Activated naive CD8-positive, alpha-beta T cell treated with anti-CD3 and anti-CD28 coated beads, Interleukin-2, amount 10 ng/mL, durations not matched to agents 7 days and 5 days (primary cell): ENCODE data around the gene NRG4. TPM values are rescaled to one million over a fixed set of nuclear protein-coding genes. Genes with fewer than 3 reads are reported as not detected.
"Not testable (repeated sequence)": the region's sequence is repeated elsewhere in the genome, so short reads cannot be mapped to it uniquely, and the experiment has no call there.

Experiments
- ATAC-seq: fragments of 150-1000 bp; cut with Tn5 transposase; one replicate; pipeline ENCODE4 v1.10.0; 2021; ENCODE audit warnings: low read depth, moderate library complexity
- POLR2A ChIA-PET: fragments of 350-600 bp; sonication (Branson Sonifier 250); formaldehyde crosslinking; loops from one replicate; lab custom pipeline; 2021; ENCODE audit warnings: antibody characterized with exemption; lab: Charles Lee
- DNase-seq: peaks from one replicate; pipeline ENCODE4 v3.0.0; 2021
- H3K27ac Mint-ChIP-seq: one replicate; pipeline ENCODE4 v1.8.0; 2022; ENCODE audit warnings: mild to moderate bottlenecking, mixed read lengths
- H3K27me3 Mint-ChIP-seq: one replicate; pipeline ENCODE4 v1.8.0; 2022; ENCODE audit warnings: mild to moderate bottlenecking, moderate library complexity, mixed read lengths
- H3K36me3 Mint-ChIP-seq: one replicate; pipeline ENCODE4 v1.8.0; 2021; ENCODE audit warnings: mild to moderate bottlenecking, mixed read lengths
- H3K4me1 Mint-ChIP-seq: one replicate; pipeline ENCODE4 v1.8.0; 2021; ENCODE audit warnings: mixed read lengths
- H3K4me3 Mint-ChIP-seq: one replicate; pipeline ENCODE4 v1.8.0; 2022; ENCODE audit warnings: mild to moderate bottlenecking, moderate library complexity, mixed read lengths
- H3K9me3 Mint-ChIP-seq: one replicate; pipeline ENCODE4 v1.8.0; 2021; ENCODE audit warnings: mixed read lengths
- total RNA-seq, 2 experiments: library from RNA; stranded (reverse); gene quantifications; one replicate each; pipeline ENCODE4 v1.2.3, GENCODE V29; 2021

NRG4 gene
- total RNA-seq: not detected

- ATAC-seq: no peak
- POLR2A ChIA-PET: no interaction called here
- H3K9me3 Mint-ChIP-seq: peaks cover 8% of the 10 kb centered on the region
- peaks cover 61% of the 10 kb centered on the region for H3K27me3 Mint-ChIP-seq
- DNase-seq: no peak
- H3K4me1 Mint-ChIP-seq: no peaks in the 10 kb centered on the region
- peak within 1 kb of the TSS; percentile 9 for H3K4me3 Mint-ChIP-seq
- no peaks in the 10 kb centered on the region for H3K36me3 Mint-ChIP-seq
- H3K27ac Mint-ChIP-seq: no peak within 1 kb of the TSS
Observed at GRCh38 chr15:76011627-76012551, at the start of gene NRG4. TSS of gene NRG4 (minus strand) at chr15:76012424. CDS start at chr15:76011230, 1,194 bp downstream.

- H3K9me3 Mint-ChIP-seq: no peaks in the 10 kb centered on the region
- H3K27ac Mint-ChIP-seq: no peak overlapping the region
- no peak for DNase-seq
- no peak for ATAC-seq
- POLR2A ChIA-PET: interaction anchor here (2.6 kb wide), 1 partner anchor 78 kb away, joined by 7 read pairs; no protein-coding TSS in a partner anchor
- H3K27me3 Mint-ChIP-seq: peaks cover 80% of the 10 kb centered on the region
- peaks cover 29% of the 10 kb centered on the region for H3K4me1 Mint-ChIP-seq
- no peaks in the 10 kb centered on the region for H3K36me3 Mint-ChIP-seq
- no peak overlapping the region for H3K4me3 Mint-ChIP-seq
Observed at GRCh38 chr15:76061700-76062099, 49.5 kb upstream of the NRG4 start.

- H3K36me3 Mint-ChIP-seq: no peaks in the 10 kb centered on the region
- H3K4me1 Mint-ChIP-seq: peaks cover 23% of the 10 kb centered on the region
- H3K9me3 Mint-ChIP-seq: no peaks in the 10 kb centered on the region
- H3K27ac Mint-ChIP-seq: no peak overlapping the region
- H3K4me3 Mint-ChIP-seq: peak overlapping the region; percentile 69
- POLR2A ChIA-PET: interaction anchor here (0.7 to 2.6 kb wide), 2 partner anchors 67 to 79 kb away, joined by 5 to 7 read pairs; no protein-coding TSS in a partner anchor
- H3K27me3 Mint-ChIP-seq: peaks cover 83% of the 10 kb centered on the region
- ATAC-seq: no peak
- DNase-seq: peak; percentile 51
Observed at GRCh38 chr15:76060118-76060989, 48.1 kb upstream of the NRG4 start.

GRCh38 chr15:76059320-76060117 is 47.3 kb upstream of the NRG4 start, which contains the start of gene TMEM266:
TSS of gene TMEM266 (plus strand) at chr15:76059985. CDS start at chr15:76134264, 74,279 bp downstream.
- Mint-ChIP-seq H3K4me3 (peak within 1 kb of the TSS; percentile 71), H3K27ac (no peak within 1 kb of the TSS), H3K36me3 (no peaks in the 10 kb centered on the region), H3K4me1 (peaks cover 16% of the 10 kb centered on the region), H3K27me3 (peaks cover 78% of the 10 kb centered on the region), H3K9me3 (no peaks in the 10 kb centered on the region)
- DNase-seq (peak; percentile 70), ATAC-seq (peak; percentile 11)
- POLR2A ChIA-PET: interaction anchor here (0.7 to 2.6 kb wide), 2 partner anchors 68 to 80 kb away, joined by 5 to 7 read pairs; no protein-coding TSS in a partner anchor

GRCh38 chr15:76058714-76059319 is 46.6 kb upstream of the NRG4 start:
- Mint-ChIP-seq H3K4me1 (peaks cover 16% of the 10 kb centered on the region), H3K27ac (no peak overlapping the region), H3K9me3 (no peaks in the 10 kb centered on the region), H3K36me3 (no peaks in the 10 kb centered on the region), H3K4me3 (peak overlapping the region; percentile 71), H3K27me3 (peaks cover 72% of the 10 kb centered on the region)
- ATAC-seq (peak; percentile 57), DNase-seq (peak; percentile 38)
- POLR2A ChIA-PET: interaction anchor here (1.0 to 2.6 kb wide), 2 partner anchors 80 to 81 kb away, joined by 3 to 7 read pairs; no protein-coding TSS in a partner anchor

- POLR2A ChIA-PET: interaction anchor here (1.0 to 1.2 kb wide), 2 partner anchors 82 kb away, joined by 3 to 6 read pairs; no protein-coding TSS in a partner anchor
- no peaks in the 10 kb centered on the region for H3K36me3 Mint-ChIP-seq
- ATAC-seq: peak; percentile 16
- H3K9me3 Mint-ChIP-seq: no peaks in the 10 kb centered on the region
- no peak overlapping the region for H3K27ac Mint-ChIP-seq
- H3K4me3 Mint-ChIP-seq: peak overlapping the region; percentile 27
- peaks cover 66% of the 10 kb centered on the region for H3K27me3 Mint-ChIP-seq
- DNase-seq: no peak
- H3K4me1 Mint-ChIP-seq: peaks cover 16% of the 10 kb centered on the region
Observed at GRCh38 chr15:76057332-76058000, 45.2 kb upstream of the NRG4 start.

- ATAC-seq (no peak), DNase-seq (no peak)
- H3K27ac Mint-ChIP-seq: no peak overlapping the region
- H3K4me3 Mint-ChIP-seq: no peak overlapping the region
- POLR2A ChIA-PET: interaction anchor here (1.2 kb wide), 1 partner anchor 83 kb away, joined by 6 read pairs; no protein-coding TSS in a partner anchor
- H3K4me1 Mint-ChIP-seq: peaks cover 16% of the 10 kb centered on the region
- H3K9me3 Mint-ChIP-seq: no peaks in the 10 kb centered on the region
- H3K27me3 Mint-ChIP-seq: peaks cover 61% of the 10 kb centered on the region
- H3K36me3 Mint-ChIP-seq: no peaks in the 10 kb centered on the region
Observed at GRCh38 chr15:76056931-76057330, 44.7 kb upstream of the NRG4 start.

GRCh38 chr15:76054201-76054600 is 42.0 kb upstream of the NRG4 start:
- H3K36me3 Mint-ChIP-seq, H3K9me3 Mint-ChIP-seq, DNase-seq, H3K4me3 Mint-ChIP-seq, ATAC-seq, POLR2A ChIA-PET, H3K27ac Mint-ChIP-seq: not testable (repeated sequence)
- Mint-ChIP-seq H3K4me1 (peaks cover 15% of the 10 kb centered on the region), H3K27me3 (peaks cover 44% of the 10 kb centered on the region)

GRCh38 chr15:76038512-76038911 is 26.3 kb upstream of the NRG4 start:
- DNase-seq (no peak), ATAC-seq (no peak)
- H3K36me3 Mint-ChIP-seq: no peaks in the 10 kb centered on the region
- H3K4me3 Mint-ChIP-seq: no peak overlapping the region
- no peaks in the 10 kb centered on the region for H3K4me1 Mint-ChIP-seq
- POLR2A ChIA-PET: no interaction called here
- peaks cover 39% of the 10 kb centered on the region for H3K27me3 Mint-ChIP-seq
- H3K27ac Mint-ChIP-seq: no peak overlapping the region
- peaks cover 13% of the 10 kb centered on the region for H3K9me3 Mint-ChIP-seq

GRCh38 chr15:76035593-76035992 is 23.4 kb upstream of the NRG4 start:
- Mint-ChIP-seq H3K36me3 (no peaks in the 10 kb centered on the region), H3K27me3 (peaks cover 18% of the 10 kb centered on the region), H3K9me3 (peaks cover 3% of the 10 kb centered on the region), H3K4me1 (no peaks in the 10 kb centered on the region), H3K4me3 (no peak overlapping the region), H3K27ac (no peak overlapping the region)
- POLR2A ChIA-PET: no interaction called here
- ATAC-seq (no peak), DNase-seq (no peak)

GRCh38 chr15:76034111-76034510 is 21.9 kb upstream of the NRG4 start:
- no peaks in the 10 kb centered on the region for H3K36me3 Mint-ChIP-seq
- POLR2A ChIA-PET: no interaction called here
- H3K4me3 Mint-ChIP-seq: no peak overlapping the region
- DNase-seq (no peak), ATAC-seq (no peak)
- no peaks in the 10 kb centered on the region for H3K4me1 Mint-ChIP-seq
- H3K27ac Mint-ChIP-seq: no peak overlapping the region
- no peaks in the 10 kb centered on the region for H3K9me3 Mint-ChIP-seq
- H3K27me3 Mint-ChIP-seq: peaks cover 19% of the 10 kb centered on the region

- no peak for ATAC-seq
- POLR2A ChIA-PET: no interaction called here
Observed at GRCh38 chr15:76033438-76033837, 21.2 kb upstream of the NRG4 start.

More at GRCh38 chr15:76033438-76033837, 21.2 kb upstream of the NRG4 start:
- no peak for DNase-seq
- Mint-ChIP-seq H3K27ac (no peak overlapping the region), H3K9me3 (no peaks in the 10 kb centered on the region), H3K36me3 (no peaks in the 10 kb centered on the region), H3K27me3 (peaks cover 25% of the 10 kb centered on the region), H3K4me3 (no peak overlapping the region), H3K4me1 (no peaks in the 10 kb centered on the region)
